Medulla oblongata (tissue), 1 donor: ENCODE measurements around the gene EGFR.

ENCODE experiments used
- DNase-seq: peaks from one replicate; pipeline ENCODE4 v3.0.0-alpha.2; 2015; ENCODE audit errors: extremely low spot score

EGFR gene

DNA sequence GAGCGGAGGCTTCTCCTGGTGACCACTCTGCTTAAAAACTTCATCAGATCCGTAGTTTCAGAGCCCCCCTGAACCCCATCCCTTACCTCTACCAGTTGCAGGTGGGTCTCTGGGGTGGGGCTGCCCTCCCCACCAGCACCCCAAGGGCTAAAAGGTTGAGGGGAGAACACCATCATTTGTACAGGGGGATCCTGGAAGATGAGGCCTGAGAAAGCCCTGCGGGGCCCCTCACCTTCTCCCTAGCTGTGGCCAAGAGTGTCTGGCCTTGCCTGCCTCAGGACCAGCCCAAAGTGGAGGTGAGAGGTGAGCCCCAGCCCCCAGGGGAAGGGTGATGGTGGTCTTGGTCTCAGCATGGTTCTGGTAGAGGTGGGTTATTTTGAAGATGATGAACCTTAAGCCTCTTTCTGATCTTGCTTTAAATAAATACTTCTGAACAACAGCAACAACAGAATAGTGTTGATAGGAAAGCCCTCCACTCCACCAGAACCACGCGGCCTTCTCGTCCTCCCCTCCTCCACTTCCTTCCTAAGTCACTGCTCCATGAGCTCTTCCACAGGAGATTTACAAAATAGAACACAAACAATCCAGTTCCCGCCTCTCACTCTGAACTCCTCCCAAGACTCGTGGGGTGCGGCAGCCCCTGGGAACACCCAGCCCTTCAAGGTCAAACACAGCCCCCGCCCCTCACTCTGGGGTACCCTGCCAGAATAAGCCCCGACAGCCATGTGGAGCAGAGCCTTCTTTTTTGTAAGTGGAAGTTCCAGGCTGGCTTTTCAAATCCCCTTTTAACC lies 169.1 kb downstream of the EGFR start:
- no peak for DNase-seq

DNA sequence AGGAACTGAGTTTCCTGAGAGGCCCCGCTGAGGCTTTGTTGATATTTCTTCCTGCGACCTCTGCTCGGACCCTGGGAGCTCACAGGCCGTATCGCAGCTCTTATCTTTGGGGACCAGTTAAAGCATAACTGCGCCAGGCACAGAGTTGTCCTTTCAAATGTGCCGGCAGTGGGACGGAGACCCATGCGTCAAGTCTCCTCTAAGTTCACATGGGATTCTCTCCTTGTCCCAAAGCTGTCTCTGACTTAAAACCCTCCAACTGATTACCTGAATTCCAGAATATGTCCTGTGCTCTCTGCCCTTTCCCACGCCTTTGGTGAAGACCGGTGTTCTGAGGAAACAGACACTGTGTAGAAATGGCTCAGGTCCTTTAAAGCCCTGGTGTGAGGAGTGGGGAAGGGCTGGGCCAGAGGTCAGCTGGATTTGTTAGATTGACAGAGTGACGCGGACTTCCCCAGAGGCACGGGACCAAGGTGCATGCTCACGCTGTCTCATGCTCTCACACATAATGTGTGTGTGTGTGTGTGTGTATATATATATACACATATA lies 169.8 kb downstream of the EGFR start:
- DNase-seq: no peak

DNA sequence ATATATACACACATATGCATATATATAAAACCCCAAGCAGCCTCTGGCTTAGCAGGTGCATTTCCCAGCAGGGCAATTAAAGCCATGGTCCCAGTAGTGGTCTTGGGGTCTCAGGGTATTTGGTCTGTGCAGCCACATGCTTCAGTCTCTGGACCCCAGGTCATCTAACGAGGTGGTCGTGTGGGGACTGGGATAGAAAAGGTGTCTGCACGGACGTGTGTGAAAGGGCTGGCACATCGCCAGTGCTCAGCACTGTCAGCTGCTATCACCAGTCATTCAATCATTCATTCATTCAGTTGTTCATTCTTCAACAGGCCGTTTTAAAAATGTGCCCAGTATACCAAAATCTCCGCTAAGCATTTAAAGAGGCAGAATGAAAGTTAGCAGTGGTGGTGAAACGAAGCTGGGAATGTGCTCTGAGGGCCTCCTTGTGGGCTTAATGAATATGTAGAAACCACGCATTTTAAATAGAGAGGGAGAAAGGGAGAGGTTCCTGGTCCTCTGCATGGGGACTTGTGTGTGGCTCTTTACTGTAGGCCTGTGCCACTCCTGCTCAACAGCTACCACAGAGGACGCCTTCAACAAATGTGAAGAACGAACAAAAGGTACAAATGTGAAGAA lies 170.4 kb downstream of the EGFR start:
- no peak for DNase-seq

DNA sequence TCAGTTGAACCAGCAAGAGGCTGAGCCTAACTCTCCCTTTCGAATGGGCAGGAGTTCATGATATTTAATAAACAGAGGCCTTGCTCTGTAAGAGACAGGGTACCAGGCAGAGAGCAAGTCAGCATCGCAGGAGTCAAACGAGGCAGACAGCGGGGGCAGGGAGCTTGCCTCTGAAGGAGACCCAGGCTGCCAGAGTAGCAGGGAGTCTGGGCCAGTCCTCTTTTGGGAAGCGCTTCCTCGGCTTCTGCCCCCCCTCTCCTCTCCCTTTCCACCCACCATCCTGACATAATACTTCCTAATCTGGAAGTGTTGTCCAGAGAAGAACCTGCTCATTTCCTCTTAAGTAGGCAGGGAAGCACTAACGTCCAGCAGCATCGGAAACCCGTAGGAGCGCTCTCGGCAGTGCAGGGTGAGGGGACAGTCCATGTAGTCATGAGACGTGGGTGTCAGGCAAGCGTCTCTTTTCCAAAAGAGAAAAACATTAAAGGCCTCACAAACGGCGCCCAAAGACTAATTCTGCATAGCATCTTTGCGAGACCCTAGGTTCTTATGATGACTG lies 171.1 kb downstream of the EGFR start:
- DNase-seq: no peak

DNA sequence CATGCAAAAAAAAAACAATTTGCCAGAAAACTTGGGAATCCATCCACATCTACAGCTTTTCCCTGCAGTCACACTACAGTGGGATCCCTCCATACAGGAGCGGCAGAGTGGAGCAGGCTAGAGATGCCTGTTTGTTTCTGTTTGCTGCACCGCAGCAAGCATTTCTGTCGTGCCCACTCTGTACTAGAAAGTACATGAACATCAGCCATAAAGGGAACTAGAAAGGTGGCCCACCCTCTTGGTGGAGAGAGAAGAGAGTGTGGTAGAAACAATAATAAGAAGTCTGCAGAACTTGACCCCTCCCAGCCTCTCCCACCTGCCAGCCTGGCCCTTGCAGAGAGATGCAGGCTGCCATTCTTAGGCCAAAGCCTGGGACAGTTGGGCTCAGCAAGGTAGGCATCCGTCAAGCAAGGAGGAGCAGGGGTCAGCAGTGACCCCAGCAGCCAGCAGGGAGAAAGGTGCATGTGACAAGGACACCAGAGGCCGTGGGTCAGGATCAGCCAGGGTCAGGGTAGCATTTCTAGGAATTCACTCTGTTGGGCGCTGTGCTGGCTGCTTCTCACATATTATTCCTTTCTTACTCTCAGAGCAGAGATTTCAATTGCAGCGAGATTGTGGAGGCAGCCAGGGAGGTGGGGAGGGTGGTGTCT lies 171.8 kb downstream of the EGFR start:
- DNase-seq: no peak

DNA sequence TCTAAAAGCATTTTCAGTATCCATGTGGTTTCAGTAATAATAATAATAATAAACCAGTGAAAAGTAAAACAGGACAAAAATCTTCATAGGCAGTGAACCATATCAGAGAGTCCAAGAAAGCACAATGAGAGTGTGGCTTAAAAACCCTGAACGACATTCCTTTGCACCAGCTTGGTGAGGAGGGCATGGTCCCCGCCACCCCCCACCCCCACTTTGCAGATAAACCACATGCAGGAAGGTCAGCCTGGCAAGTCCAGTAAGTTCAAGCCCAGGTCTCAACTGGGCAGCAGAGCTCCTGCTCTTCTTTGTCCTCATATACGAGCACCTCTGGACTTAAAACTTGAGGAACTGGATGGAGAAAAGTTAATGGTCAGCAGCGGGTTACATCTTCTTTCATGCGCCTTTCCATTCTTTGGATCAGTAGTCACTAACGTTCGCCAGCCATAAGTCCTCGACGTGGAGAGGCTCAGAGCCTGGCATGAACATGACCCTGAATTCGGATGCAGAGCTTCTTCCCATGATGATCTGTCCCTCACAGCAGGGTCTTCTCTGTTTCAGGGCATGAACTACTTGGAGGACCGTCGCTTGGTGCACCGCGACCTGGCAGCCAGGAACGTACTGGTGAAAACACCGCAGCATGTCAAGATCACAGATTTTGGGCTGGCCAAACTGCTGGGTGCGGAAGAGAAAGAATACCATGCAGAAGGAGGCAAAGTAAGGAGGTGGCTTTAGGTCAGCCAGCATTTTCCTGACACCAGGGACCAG lies 172.5 kb downstream of the EGFR start:
- no peak for DNase-seq

DNA sequence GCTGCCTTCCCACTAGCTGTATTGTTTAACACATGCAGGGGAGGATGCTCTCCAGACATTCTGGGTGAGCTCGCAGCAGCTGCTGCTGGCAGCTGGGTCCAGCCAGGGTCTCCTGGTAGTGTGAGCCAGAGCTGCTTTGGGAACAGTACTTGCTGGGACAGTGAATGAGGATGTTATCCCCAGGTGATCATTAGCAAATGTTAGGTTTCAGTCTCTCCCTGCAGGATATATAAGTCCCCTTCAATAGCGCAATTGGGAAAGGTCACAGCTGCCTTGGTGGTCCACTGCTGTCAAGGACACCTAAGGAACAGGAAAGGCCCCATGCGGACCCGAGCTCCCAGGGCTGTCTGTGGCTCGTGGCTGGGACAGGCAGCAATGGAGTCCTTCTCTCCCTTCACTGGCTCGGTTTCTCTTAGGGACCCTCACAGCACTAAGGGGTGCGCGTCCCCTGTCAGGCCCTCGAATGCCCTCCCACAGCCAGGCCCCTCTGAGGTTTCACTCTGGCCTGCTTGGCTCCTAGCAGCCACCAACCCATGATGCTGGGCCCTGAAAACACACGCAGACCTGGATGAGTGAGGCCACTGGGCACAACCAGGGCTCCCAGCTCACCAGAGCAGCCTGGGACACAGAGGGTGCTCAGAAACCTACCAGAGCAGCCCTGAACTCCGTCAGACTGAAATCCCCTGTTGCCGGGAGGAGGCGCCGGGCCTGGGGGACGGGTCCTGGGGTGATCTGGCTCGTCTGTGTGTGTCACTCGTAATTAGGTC lies 173.3 kb downstream of the EGFR start:
- no peak for DNase-seq

DNA sequence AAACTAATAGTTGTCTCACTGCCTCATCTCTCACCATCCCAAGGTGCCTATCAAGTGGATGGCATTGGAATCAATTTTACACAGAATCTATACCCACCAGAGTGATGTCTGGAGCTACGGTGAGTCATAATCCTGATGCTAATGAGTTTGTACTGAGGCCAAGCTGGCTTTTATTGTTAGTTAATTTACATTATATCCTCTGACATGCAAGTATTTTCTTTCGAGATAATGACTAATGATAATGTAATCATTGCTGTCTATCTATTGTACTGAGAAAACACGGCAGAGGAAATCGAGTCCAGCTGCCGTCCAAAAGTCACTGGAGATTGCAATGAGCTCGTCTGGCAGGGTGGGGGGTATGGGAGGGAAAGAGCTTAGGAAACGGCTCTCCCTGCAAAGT lies 173.9 kb downstream of the EGFR start:
- DNase-seq: no peak

DNA sequence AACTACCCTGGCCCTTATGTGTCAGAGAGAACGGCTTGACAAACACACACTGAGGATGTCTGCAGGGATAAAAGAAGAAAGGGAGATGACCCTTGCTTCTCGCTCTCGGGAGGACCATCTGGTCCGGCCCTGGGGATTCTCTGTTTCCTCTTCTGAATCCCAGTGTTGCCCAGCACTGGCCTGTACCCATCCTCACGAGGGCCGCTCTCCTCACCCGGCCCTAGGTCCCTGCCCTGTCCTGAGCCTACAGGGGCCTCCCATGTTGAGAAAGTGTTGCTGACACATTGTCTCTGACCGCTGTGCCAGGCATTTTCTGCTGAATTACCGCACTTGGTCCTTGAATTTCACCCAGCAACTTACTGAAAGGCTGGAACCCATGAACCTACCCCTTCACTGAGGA lies 174.4 kb downstream of the EGFR start:
- no peak for DNase-seq

DNA sequence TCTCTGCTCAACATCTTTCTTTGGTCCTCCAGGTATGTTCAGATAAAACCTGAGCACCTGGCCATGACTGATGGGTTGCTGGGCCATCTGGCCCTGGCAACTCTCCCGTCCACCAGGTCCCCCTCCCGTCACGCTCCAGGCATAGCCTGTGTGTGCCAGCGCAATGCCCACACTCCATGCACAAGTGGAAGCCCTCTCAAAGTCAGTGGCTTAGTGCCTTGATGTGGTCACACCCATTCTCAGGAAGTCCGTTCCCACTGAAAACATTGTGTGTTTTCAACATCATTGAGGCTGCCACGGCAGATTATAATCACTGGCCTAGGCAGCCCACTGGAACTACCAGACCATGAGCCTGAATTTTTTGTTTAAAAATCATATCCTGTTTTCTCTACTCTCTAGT lies 175.7 kb downstream of the EGFR start:
- no peak for DNase-seq

DNA sequence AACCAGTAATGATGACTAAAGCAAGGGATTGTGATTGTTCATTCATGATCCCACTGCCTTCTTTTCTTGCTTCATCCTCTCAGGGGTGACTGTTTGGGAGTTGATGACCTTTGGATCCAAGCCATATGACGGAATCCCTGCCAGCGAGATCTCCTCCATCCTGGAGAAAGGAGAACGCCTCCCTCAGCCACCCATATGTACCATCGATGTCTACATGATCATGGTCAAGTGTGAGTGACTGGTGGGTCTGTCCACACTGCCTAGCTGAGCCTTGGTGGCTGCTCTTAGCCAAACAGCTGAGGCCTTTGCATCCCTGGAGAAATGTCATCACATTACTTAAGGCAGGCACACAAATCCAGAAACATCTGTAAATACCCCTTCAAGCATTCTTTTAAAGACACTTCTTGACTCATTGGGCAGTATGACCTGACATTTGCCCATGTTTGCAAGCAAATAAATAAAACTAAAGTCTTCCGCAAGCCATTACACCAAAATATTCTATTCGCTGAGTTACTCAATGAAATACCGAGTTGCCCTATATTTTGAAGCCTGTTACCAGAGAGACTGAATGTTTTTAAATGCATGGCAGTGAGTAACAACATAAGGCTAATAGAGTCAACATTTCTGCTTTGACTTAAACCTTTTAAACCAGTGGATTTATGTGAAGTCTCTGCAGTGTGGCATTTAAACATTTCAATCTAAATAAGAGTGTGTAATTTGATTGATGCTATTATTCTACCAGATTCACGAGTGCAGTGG lies 180.0 kb downstream of the EGFR start:
- DNase-seq: no peak

DNA sequence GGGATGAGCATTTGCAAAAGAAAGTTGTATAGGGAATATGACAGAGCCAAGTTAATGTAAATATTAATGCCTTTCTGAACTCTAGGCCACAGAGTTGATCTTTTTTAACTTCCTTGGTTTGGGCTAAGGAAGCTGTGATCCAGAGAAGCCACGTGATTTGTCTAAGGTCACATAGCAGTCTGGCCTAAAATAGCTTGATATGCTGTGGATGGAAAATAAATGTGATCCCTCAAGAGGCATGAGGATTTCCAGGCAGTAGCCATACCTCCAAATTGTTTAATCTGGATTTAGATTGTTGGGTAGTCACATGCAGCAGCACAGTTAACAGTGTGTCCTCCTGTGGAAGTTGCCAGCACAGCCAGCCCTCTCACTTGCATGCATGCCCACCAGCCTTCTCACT lies 180.6 kb downstream of the EGFR start:
- no peak for DNase-seq

DNA sequence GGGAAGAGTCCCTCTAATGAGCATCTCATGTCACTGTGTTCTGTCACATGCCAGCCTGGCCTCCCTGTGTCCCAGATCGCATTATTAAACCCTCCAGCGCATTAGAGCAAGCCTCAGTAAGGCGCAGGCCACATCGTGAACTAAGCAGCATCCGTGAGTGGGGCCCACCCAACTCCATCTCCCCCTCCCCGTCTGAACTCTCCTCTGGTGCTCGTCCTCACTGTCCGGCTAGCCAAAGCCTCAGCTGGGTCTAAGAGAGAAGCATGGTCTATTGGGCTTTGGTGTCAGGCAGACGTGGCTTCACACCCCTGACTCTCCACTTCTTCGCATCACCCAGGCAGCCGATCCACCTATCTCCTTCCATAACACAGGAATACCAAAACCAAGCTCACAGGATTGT lies 181.6 kb downstream of the EGFR start:
- no peak for DNase-seq

DNA sequence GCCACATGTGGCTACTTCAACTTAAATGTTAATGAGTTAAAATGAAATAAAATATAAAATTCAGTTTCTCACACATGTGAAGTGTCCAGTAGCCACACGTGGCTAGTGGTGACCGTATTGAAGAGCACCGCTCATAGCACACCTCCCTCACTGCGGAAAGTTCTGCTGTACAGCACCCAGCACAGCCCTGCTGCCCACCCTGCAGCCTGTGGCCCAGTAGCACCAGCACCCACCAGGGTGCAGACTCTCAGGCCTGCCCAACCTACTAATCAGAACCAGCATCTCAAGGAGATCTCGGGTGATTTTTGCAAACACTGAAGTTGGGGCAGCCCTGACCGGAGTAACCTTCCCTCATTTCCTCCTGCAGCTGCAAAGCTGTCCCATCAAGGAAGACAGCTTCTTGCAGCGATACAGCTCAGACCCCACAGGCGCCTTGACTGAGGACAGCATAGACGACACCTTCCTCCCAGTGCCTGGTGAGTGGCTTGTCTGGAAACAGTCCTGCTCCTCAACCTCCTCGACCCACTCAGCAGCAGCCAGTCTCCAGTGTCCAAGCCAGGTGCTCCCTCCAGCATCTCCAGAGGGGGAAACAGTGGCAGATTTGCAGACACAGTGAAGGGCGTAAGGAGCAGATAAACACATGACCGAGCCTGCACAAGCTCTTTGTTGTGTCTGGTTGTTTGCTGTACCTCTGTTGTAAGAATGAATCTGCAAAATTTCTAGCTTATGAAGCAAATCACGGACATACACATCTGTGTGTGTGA lies 183.5 kb downstream of the EGFR start:
- no peak for DNase-seq

DNA sequence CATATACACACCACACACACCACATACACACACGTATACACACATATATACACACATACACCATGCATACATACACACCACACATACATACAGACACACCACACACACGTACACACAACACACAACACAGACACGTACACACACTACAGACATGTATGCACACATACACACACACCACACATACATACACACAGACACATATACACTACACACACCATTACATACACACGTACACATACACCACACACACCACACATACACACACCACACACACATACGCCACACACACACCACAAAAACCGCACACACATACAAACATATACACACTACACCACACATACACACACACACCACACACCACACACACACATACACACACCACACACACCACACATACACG lies 184.5 kb downstream of the EGFR start:
- DNase-seq: no peak

DNA sequence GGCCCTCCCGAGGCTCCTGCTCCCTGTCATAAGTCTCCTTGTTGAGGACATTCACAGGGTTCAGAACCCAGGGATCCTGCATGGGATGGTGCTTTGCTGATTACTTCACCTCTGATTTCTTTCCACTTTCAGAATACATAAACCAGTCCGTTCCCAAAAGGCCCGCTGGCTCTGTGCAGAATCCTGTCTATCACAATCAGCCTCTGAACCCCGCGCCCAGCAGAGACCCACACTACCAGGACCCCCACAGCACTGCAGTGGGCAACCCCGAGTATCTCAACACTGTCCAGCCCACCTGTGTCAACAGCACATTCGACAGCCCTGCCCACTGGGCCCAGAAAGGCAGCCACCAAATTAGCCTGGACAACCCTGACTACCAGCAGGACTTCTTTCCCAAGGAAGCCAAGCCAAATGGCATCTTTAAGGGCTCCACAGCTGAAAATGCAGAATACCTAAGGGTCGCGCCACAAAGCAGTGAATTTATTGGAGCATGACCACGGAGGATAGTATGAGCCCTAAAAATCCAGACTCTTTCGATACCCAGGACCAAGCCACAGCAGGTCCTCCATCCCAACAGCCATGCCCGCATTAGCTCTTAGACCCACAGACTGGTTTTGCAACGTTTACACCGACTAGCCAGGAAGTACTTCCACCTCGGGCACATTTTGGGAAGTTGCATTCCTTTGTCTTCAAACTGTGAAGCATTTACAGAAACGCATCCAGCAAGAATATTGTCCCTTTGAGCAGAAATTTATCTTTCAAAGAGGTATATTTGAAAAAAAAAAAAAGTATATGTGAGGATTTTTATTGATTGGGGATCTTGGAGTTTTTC lies 186.5 kb downstream of the EGFR start:
- no peak for DNase-seq

DNA sequence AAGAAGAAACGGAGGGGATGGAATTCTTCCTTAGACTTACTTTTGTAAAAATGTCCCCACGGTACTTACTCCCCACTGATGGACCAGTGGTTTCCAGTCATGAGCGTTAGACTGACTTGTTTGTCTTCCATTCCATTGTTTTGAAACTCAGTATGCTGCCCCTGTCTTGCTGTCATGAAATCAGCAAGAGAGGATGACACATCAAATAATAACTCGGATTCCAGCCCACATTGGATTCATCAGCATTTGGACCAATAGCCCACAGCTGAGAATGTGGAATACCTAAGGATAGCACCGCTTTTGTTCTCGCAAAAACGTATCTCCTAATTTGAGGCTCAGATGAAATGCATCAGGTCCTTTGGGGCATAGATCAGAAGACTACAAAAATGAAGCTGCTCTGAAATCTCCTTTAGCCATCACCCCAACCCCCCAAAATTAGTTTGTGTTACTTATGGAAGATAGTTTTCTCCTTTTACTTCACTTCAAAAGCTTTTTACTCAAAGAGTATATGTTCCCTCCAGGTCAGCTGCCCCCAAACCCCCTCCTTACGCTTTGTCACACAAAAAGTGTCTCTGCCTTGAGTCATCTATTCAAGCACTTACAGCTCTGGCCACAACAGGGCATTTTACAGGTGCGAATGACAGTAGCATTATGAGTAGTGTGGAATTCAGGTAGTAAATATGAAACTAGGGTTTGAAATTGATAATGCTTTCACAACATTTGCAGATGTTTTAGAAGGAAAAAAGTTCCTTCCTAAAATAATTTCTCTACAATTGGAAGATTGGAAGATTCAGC lies 187.6 kb downstream of the EGFR start:
- DNase-seq: no peak
